Astrocyte (in vitro differentiated cells and primary cell): ENCODE measurements around the gene F10. TPM values are rescaled to one million over a fixed set of nuclear protein-coding genes. Genes with fewer than 3 reads are reported as not detected.

ENCODE experiments used
- DNase-seq: peaks from one replicate; pipeline ENCODE4 v3.0.0-alpha.2; 2010; ENCODE audit warnings: low read depth
- FAIRE-seq: peaks from 2 replicates; lab custom pipeline; 2011; peaks lifted over from hg19 to GRCh38; lab: Jason Lieb, UNC
- H2AFZ ChIP-seq: 2 replicates; pipeline ENCODE4 v1.6.0; 2012; ENCODE audit warnings: low read depth, low read length, inconsistent platforms
- H3K27ac ChIP-seq: 2 replicates; pipeline ENCODE4 v1.5.1; 2011; ENCODE audit warnings: low read depth, low read length, inconsistent platforms
- H3K27me3 ChIP-seq: 2 replicates; pipeline ENCODE4 v1.6.0; 2011; ENCODE audit warnings: low read length, inconsistent platforms; ENCODE audit not compliant: insufficient read depth
- H3K36me3 ChIP-seq: 2 replicates; pipeline ENCODE4 v1.5.1; 2011; ENCODE audit warnings: low read length, inconsistent platforms; ENCODE audit not compliant: insufficient read depth
- H3K4me1 ChIP-seq: 2 replicates; pipeline ENCODE4 v1.5.1; 2011; ENCODE audit warnings: low read length, inconsistent platforms; ENCODE audit not compliant: insufficient read depth
- H3K4me2 ChIP-seq: 2 replicates; pipeline ENCODE4 v1.6.0; 2012; ENCODE audit warnings: low read length, inconsistent platforms
- H3K4me3 ChIP-seq: 2 replicates; pipeline ENCODE4 v1.5.1; 2011; ENCODE audit warnings: low read depth, mild to moderate bottlenecking, low read length, inconsistent platforms; ENCODE audit not compliant: insufficient read depth
- H3K79me2 ChIP-seq: 2 replicates; pipeline ENCODE4 v1.6.0; 2012; ENCODE audit warnings: mild to moderate bottlenecking, low read length, inconsistent platforms; ENCODE audit not compliant: insufficient read depth
- H3K9ac ChIP-seq: 2 replicates; pipeline ENCODE4 v1.6.0; 2012; ENCODE audit warnings: mild to moderate bottlenecking, low read length, inconsistent platforms
- H3K9me3 ChIP-seq: 2 replicates; pipeline ENCODE4 v1.5.1; 2012; ENCODE audit warnings: low read depth, mild to moderate bottlenecking, low read length, inconsistent platforms; ENCODE audit not compliant: insufficient read depth
- H4K20me1 ChIP-seq: 2 replicates; pipeline ENCODE4 v1.6.0; 2012; ENCODE audit warnings: low read length, inconsistent platforms; ENCODE audit not compliant: insufficient read depth
- H3K27ac Mint-ChIP-seq: one replicate; pipeline ENCODE4 v1.8.0; 2021; ENCODE audit warnings: mild to moderate bottlenecking, mixed read lengths; ENCODE audit not compliant: unreplicated experiment
- H3K27me3 Mint-ChIP-seq: one replicate; pipeline ENCODE4 v1.8.0; 2021; ENCODE audit warnings: low read depth, mixed read lengths; ENCODE audit not compliant: unreplicated experiment
- H3K36me3 Mint-ChIP-seq: one replicate; pipeline ENCODE4 v1.8.0; 2021; ENCODE audit warnings: low read depth, mixed read lengths; ENCODE audit not compliant: unreplicated experiment
- H3K4me1 Mint-ChIP-seq: one replicate; pipeline ENCODE4 v1.8.0; 2021; ENCODE audit warnings: low read depth, mixed read lengths; ENCODE audit not compliant: unreplicated experiment
- H3K4me3 Mint-ChIP-seq: one replicate; pipeline ENCODE4 v1.8.0; 2021; ENCODE audit warnings: mild to moderate bottlenecking, moderate library complexity, mixed read lengths; ENCODE audit not compliant: unreplicated experiment
- H3K9me3 Mint-ChIP-seq: one replicate; pipeline ENCODE4 v1.8.0; 2021; ENCODE audit warnings: mild to moderate bottlenecking, mixed read lengths; ENCODE audit not compliant: unreplicated experiment
- CTCF ChIP-seq: IDR thresholded peaks from 2 replicates; pipeline ENCODE4 v1.5.1; 2011; ENCODE audit warnings: low read depth, mild to moderate bottlenecking, inconsistent platforms, low read length, moderate library complexity; ENCODE audit not compliant: insufficient read depth
- EZH2 ChIP-seq: IDR thresholded peaks from 2 replicates; pipeline ENCODE4 v1.6.1; 2012; ENCODE audit warnings: mild to moderate bottlenecking, low read length, inconsistent platforms; ENCODE audit not compliant: insufficient read depth
- total RNA-seq: library from RNA; stranded (reverse); gene quantifications from 2 replicates; pipeline ENCODE4 v1.2.1, GENCODE V29; 2021

Gene F10
- total RNA-seq, 1 donor from 2014 or later = 0.45 TPM

- peaks cover 3% of the 10 kb centered on the region for H3K4me1 Mint-ChIP-seq
- no peak for FAIRE-seq
These were observed 6.3 kb upstream of the F10 start for GRCh38 chr13:113116206-113116800.

GRCh38 chr13:113116871-113117271, 5.7 kb upstream of the F10 start:
- no peak overlapping the region for H2AFZ ChIP-seq
- no peak overlapping the region for H3K9ac ChIP-seq
- DNase-seq = no peak
- no peak for FAIRE-seq
- H3K36me3 Mint-ChIP-seq = no peaks in the 10 kb centered on the region
- H3K27me3 ChIP-seq = peaks cover 11% of the 10 kb centered on the region
- no peak overlapping the region for H3K27ac Mint-ChIP-seq
- no peaks in the 10 kb centered on the region for H3K79me2 ChIP-seq
- TF ChIP-seq CTCF = no peak
- TF ChIP-seq EZH2 = no peak
- H3K36me3 ChIP-seq = no peaks in the 10 kb centered on the region
- no peaks in the 10 kb centered on the region for H4K20me1 ChIP-seq
- no peaks in the 10 kb centered on the region for H3K9me3 Mint-ChIP-seq
- H3K4me1 ChIP-seq = no peaks in the 10 kb centered on the region
- no peak overlapping the region for H3K4me3 ChIP-seq
- H3K4me1 Mint-ChIP-seq = peaks cover 3% of the 10 kb centered on the region
- no peak overlapping the region for H3K4me3 Mint-ChIP-seq
- no peaks in the 10 kb centered on the region for H3K9me3 ChIP-seq
- peaks cover 51% of the 10 kb centered on the region for H3K27me3 Mint-ChIP-seq
- H3K4me2 ChIP-seq = no peak overlapping the region
- H3K27ac ChIP-seq = no peak overlapping the region

More at GRCh38 chr13:113116206-113116800, 6.3 kb upstream of the F10 start:
- Mint-ChIP-seq H3K27me3 (peaks cover 50% of the 10 kb centered on the region), H3K36me3 (no peaks in the 10 kb centered on the region), H3K9me3 (no peaks in the 10 kb centered on the region), H3K27ac (no peak overlapping the region), H3K4me3 (no peak overlapping the region)
- H3K79me2 ChIP-seq = no peaks in the 10 kb centered on the region
- no peak for DNase-seq
- H3K27ac ChIP-seq = no peak overlapping the region
- no peak overlapping the region for H3K4me2 ChIP-seq
- H3K36me3 ChIP-seq = no peaks in the 10 kb centered on the region
- no peak overlapping the region for H3K9ac ChIP-seq
- peaks cover 11% of the 10 kb centered on the region for H3K27me3 ChIP-seq
- no peaks in the 10 kb centered on the region for H4K20me1 ChIP-seq
- H2AFZ ChIP-seq = no peak overlapping the region
- no peak for TF ChIP-seq CTCF
- no peak for TF ChIP-seq EZH2
- no peak overlapping the region for H3K4me3 ChIP-seq
- no peaks in the 10 kb centered on the region for H3K4me1 ChIP-seq
- no peaks in the 10 kb centered on the region for H3K9me3 ChIP-seq

GRCh38 chr13:113117335-113117872, 5.2 kb upstream of the F10 start:
- Histone ChIP-seq H3K27ac (no peak overlapping the region), H3K4me1 (no peaks in the 10 kb centered on the region), H3K79me2 (no peaks in the 10 kb centered on the region), H3K36me3 (no peaks in the 10 kb centered on the region), H3K9ac (no peak overlapping the region), H3K4me3 (no peak overlapping the region), H3K4me2 (no peak overlapping the region), H3K9me3 (no peaks in the 10 kb centered on the region), H2AFZ (no peak overlapping the region), H3K27me3 (peaks cover 11% of the 10 kb centered on the region), H4K20me1 (no peaks in the 10 kb centered on the region)
- peaks cover 3% of the 10 kb centered on the region for H3K4me1 Mint-ChIP-seq
- DNase-seq = no peak
- no peaks in the 10 kb centered on the region for H3K9me3 Mint-ChIP-seq
- no peak overlapping the region for H3K27ac Mint-ChIP-seq
- no peak overlapping the region for H3K4me3 Mint-ChIP-seq
- TF ChIP-seq EZH2 (no peak), CTCF (no peak)
- peaks cover 53% of the 10 kb centered on the region for H3K27me3 Mint-ChIP-seq
- H3K36me3 Mint-ChIP-seq = no peaks in the 10 kb centered on the region
- no peak for FAIRE-seq
